ENCODE results near the gene IL6R.

Gene IL6R

DNA sequence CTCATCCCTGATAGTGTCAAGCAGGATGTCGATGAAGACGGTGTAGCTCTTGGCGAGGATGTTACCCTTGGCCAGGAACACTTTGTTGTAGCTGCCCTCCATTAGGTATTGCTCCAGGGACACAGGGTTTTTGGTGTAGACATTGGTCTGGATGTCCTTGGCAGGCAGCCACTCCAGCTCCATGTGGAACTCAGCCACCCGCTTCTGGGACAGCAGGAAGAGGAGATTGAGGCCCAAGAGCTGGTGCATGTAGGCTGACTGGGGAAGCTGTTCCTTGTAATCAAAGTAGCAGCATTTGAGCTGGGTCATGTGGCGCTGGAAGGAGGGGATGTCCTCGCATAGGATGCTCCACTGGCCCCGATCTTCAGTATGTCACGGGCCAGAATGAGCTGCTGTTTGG lies 9.5 kb downstream of the IL6R start:
- H4K20me1 ChIP-seq (ENCODE audit: insufficient read depth, low read length): no peaks in the 10 kb centered on the region
- H2AFZ ChIP-seq (ENCODE audit: low read length): no peak overlapping the region
- peaks cover 85% of the 10 kb centered on the region for H3K4me1 ChIP-seq (ENCODE audit: low read length)
- H3K4me2 ChIP-seq (ENCODE audit: low read depth, low read length): peak overlapping the region; percentile 23; the same call in 1 of the 2 replicates
- peaks cover 99% of the 10 kb centered on the region for H3K79me2 ChIP-seq (ENCODE audit: low read length)
- peak overlapping the region; percentile 89 for H3K27ac ChIP-seq (ENCODE audit: low read length)
- TF ChIP-seq CTCF (IDR thresholded peaks at IDR 0.05; ENCODE audit: low read length) (no peak), EZH2 (optimal IDR thresholded peaks at IDR 0.05; ENCODE audit: low read depth, low read length) (no peak), EZH2phosphoT487 (IDR thresholded peaks at IDR 0.05; ENCODE audit: low read length) (no peak)
- peak overlapping the region; percentile 33; the same call in 1 of the 2 replicates for H3K9ac ChIP-seq (ENCODE audit: low read length)
- peaks cover 64% of the 10 kb centered on the region for H3F3A ChIP-seq (ENCODE audit: insufficient read depth, low read length)
- no peaks in the 10 kb centered on the region for H3K9me2 ChIP-seq (replicated peaks; ENCODE audit: insufficient read depth, low read length)
- H3K9me3 ChIP-seq (replicated peaks; ENCODE audit: insufficient read depth, low read length): no peaks in the 10 kb centered on the region
- DNase-seq: no peak
- no peak overlapping the region for H3K4me3 ChIP-seq (ENCODE audit: low read length)
- peaks cover 10% of the 10 kb centered on the region for H3K36me3 ChIP-seq (replicated peaks; ENCODE audit: insufficient read depth, low read length)
- no peaks in the 10 kb centered on the region for H3K27me3 ChIP-seq (replicated peaks; ENCODE audit: insufficient read depth, low read length)

DNA sequence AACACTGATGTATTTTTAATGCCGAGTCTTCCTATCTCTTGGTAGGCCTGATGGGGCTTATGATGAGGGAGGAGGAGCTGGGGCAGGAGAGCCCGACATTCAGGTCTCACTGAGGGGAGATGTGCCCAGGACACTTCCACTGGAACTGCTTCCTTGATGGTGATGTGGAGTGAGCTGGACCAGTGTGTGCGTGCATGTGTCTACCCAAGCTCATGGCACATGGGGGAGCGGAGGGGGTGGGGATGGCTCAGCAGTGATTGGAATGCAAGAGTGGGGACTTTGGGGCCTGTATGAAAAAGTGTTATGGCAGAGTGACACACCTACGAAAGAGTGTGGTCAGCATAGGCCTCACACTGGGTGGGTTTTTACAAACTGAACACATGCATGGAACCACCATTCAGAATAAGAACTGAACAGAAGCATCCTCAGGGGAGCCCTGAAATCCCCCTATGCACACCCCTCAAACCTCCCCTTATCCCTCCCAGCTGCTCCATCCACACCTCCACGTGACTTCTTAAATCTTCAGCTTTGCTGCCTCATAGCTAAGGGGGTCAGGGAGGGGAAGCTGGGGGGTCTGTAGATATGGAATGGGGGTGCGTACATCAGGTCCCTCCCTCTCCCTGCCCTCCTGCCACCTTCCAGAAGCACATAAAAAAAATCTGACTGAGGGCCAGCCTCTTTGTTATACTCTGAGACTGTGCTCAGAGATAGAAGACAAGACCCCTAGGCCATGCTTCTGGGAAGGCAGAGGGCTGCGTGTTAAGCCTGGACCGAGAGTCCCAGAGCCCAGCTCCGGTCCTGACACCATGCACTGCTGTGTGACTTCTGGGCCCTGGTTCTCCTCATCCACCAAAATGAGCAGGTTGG lies 11.6 kb downstream of the IL6R start:
- TF ChIP-seq CTCF (IDR thresholded peaks at IDR 0.05; ENCODE audit: low read length) (no peak), EZH2 (optimal IDR thresholded peaks at IDR 0.05; ENCODE audit: low read depth, low read length) (no peak), EZH2phosphoT487 (IDR thresholded peaks at IDR 0.05; ENCODE audit: low read length) (no peak)
- no peak for DNase-seq
- Histone ChIP-seq H2AFZ (ENCODE audit: low read length) (no peak overlapping the region), H3K4me2 (ENCODE audit: low read depth, low read length) (peak overlapping the region; percentile 8; the same call in 1 of the 2 replicates), H3K27me3 (replicated peaks; ENCODE audit: insufficient read depth, low read length) (no peaks in the 10 kb centered on the region), H4K20me1 (ENCODE audit: insufficient read depth, low read length) (no peaks in the 10 kb centered on the region), H3K79me2 (ENCODE audit: low read length) (peaks cover 98% of the 10 kb centered on the region), H3K9me2 (replicated peaks; ENCODE audit: insufficient read depth, low read length) (no peaks in the 10 kb centered on the region), H3K4me3 (ENCODE audit: low read length) (no peak overlapping the region), H3K27ac (ENCODE audit: low read length) (peak overlapping the region; percentile 89), H3K9ac (ENCODE audit: low read length) (no peak overlapping the region; the same call in 1 of the 2 replicates), H3F3A (ENCODE audit: insufficient read depth, low read length) (peaks cover 62% of the 10 kb centered on the region), H3K4me1 (ENCODE audit: low read length) (peaks cover 83% of the 10 kb centered on the region), H3K9me3 (replicated peaks; ENCODE audit: insufficient read depth, low read length) (no peaks in the 10 kb centered on the region), H3K36me3 (replicated peaks; ENCODE audit: insufficient read depth, low read length) (peaks cover 10% of the 10 kb centered on the region)

DNA sequence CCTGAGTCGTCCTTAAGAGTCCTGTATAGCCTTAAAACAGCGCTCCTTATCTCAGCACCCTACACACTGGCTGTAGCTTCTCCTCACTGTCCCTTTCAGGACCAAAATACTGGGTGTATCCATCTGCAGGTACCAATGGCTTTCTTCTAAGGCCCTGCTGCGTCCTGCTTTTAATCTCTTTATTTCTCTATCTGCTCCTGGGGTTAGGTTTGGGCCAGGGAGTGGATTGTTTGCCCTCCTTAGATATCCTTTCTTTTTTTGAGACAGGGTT lies 12.1 kb downstream of the IL6R start:
- peaks cover 10% of the 10 kb centered on the region for H3K36me3 ChIP-seq (replicated peaks; ENCODE audit: insufficient read depth, low read length)
- H3K9me3 ChIP-seq (replicated peaks; ENCODE audit: insufficient read depth, low read length): no peaks in the 10 kb centered on the region
- no peak overlapping the region; the same call in 1 of the 2 replicates for H3K9ac ChIP-seq (ENCODE audit: low read length)
- no peak overlapping the region for H3K4me3 ChIP-seq (ENCODE audit: low read length)
- no peak overlapping the region for H2AFZ ChIP-seq (ENCODE audit: low read length)
- no peaks in the 10 kb centered on the region for H4K20me1 ChIP-seq (ENCODE audit: insufficient read depth, low read length)
- peak overlapping the region; percentile 8; the same call in 1 of the 2 replicates for H3K4me2 ChIP-seq (ENCODE audit: low read depth, low read length)
- no peaks in the 10 kb centered on the region for H3K9me2 ChIP-seq (replicated peaks; ENCODE audit: insufficient read depth, low read length)
- H3K27me3 ChIP-seq (replicated peaks; ENCODE audit: insufficient read depth, low read length): no peaks in the 10 kb centered on the region
- peaks cover 83% of the 10 kb centered on the region for H3K4me1 ChIP-seq (ENCODE audit: low read length)
- peaks cover 98% of the 10 kb centered on the region for H3K79me2 ChIP-seq (ENCODE audit: low read length)
- no peak for DNase-seq
- TF ChIP-seq EZH2 (optimal IDR thresholded peaks at IDR 0.05; ENCODE audit: low read depth, low read length): no peak
- no peak for TF ChIP-seq CTCF (IDR thresholded peaks at IDR 0.05; ENCODE audit: low read length)
- no peak for TF ChIP-seq EZH2phosphoT487 (IDR thresholded peaks at IDR 0.05; ENCODE audit: low read length)
- H3K27ac ChIP-seq (ENCODE audit: low read length): peak overlapping the region; percentile 89
- peaks cover 62% of the 10 kb centered on the region for H3F3A ChIP-seq (ENCODE audit: insufficient read depth, low read length)

Data from MM.1S (cell line).